ENCODE data around the gene LAMTOR4. TPM values are rescaled to one million over a fixed set of nuclear protein-coding genes. Genes with fewer than 3 reads are reported as not detected.

The LAMTOR4 gene
- 100 to 1,000 TPM; 407 to 579 (median 480) TPM for polyA plus RNA-seq (ENCODE audit: low read depth in 6 of 6)

DNA sequence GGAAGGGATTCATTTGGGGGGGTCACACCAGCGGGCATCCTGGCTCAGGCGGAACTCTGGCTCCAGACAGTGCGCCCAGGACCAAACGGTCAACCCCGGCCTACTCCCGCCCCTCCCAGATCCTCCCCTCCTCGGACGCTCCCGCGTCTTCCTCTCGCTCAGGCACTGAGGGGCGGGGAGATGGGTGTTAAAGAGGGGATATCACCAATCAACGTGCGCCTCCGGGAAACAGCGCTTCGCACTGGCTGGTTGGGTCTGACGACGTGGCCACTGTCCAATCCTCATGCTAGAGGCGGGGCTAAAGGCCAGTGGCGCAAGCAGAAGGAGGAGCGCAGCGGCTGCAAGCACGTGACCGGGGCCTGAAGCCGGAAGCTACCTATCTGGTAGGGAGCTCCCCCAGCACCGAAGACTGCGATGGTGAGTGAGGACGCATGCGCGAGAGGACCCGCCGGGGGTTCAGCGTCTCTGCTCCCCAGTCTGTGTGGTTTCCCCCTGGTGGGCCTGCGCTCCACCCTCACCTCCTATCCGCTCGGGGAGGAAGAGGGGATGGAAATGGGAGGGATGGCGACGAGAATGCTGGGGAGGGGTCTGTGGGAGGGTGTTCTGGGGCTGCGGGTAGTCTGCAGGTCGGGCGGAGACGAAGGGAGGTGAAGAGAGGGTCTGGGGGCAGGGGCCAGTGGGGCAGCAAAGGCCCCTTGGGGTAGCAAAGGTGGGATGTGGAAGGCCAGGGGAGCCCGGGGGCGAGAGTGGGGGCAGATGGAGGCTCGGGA is at the start of gene LAMTOR4:
TSS of gene LAMTOR4 (plus strand) at position 360 of the 770 bp plus-strand sequence. CDS start at position 415, 55 bp downstream.
- peaks cover 5 to 8% of the 10 kb centered on the region in 2 donors for H3K36me3 Mint-ChIP-seq

DNA sequence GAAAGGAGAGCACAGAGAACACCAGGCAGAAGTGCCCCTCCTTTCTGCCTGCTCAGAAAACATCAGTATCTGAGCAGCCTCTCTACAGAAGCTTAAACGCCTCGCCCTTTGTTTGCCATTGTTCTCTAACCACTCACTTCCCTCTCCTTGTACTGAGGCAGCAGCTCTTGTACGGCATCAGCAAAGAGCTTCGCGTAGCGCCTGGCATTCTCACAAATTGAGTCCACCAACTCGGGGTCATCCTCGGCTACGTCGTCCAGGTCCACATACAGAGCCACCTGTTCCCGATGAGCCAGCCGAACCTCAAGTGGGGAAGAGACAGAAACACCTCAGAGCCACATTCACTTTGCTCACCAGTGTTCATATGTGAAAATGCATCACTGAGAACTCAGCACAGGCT is 49.3 kb upstream of the LAMTOR4 start:
- H3K4me3 Mint-ChIP-seq: peak overlapping the region; percentile 91 to 98 (median 96)
- DNase-seq (no peak), ATAC-seq (ENCODE audit: low read depth in 2 of 2) (no peak)
- peak overlapping the region; percentile 72 to 99 (median 98) for H3K27ac Mint-ChIP-seq
- no peaks in the 10 kb centered on the region for H3K9me3 Mint-ChIP-seq
- no peaks in the 10 kb centered on the region for H3K27me3 Mint-ChIP-seq
- H3K4me1 Mint-ChIP-seq: peaks cover 44 to 66% (median 49%) of the 10 kb centered on the region in 3 donors
- H3K36me3 Mint-ChIP-seq: peaks cover 16 to 33% of the 10 kb centered on the region in 2 donors

More for the DNA sequence above, at the start of gene LAMTOR4:
- Mint-ChIP-seq H3K27me3 (no peaks in the 10 kb centered on the region), H3K4me3 (peak within 1 kb of the TSS; percentile 87 to 100 (median 97)), H3K4me1 (peaks cover 28 to 51% (median 43%) of the 10 kb centered on the region in 3 donors), H3K9me3 (no peaks in the 10 kb centered on the region), H3K27ac (peak within 1 kb of the TSS; percentile 94 to 98 (median 96))
- ATAC-seq (ENCODE audit: low read depth in 2 of 2) (peak; percentile 92), DNase-seq (peak; percentile 97)

- Mint-ChIP-seq H3K27ac (peak overlapping the region; percentile 97 to 99 (median 98)), H3K9me3 (no peaks in the 10 kb centered on the region), H3K36me3 (peaks cover 16 to 33% of the 10 kb centered on the region in 2 donors), H3K4me1 (peaks cover 42 to 66% (median 44%) of the 10 kb centered on the region in 3 donors), H3K27me3 (no peaks in the 10 kb centered on the region), H3K4me3 (peak overlapping the region; percentile 91 to 98 (median 96))
- DNase-seq (peak; percentile 92), ATAC-seq (ENCODE audit: low read depth in 2 of 2) (peak; percentile 74 to 77)
Measured at GRCh38 chr7:100100420-100101015, 48.2 kb upstream of the LAMTOR4 start.

DNA sequence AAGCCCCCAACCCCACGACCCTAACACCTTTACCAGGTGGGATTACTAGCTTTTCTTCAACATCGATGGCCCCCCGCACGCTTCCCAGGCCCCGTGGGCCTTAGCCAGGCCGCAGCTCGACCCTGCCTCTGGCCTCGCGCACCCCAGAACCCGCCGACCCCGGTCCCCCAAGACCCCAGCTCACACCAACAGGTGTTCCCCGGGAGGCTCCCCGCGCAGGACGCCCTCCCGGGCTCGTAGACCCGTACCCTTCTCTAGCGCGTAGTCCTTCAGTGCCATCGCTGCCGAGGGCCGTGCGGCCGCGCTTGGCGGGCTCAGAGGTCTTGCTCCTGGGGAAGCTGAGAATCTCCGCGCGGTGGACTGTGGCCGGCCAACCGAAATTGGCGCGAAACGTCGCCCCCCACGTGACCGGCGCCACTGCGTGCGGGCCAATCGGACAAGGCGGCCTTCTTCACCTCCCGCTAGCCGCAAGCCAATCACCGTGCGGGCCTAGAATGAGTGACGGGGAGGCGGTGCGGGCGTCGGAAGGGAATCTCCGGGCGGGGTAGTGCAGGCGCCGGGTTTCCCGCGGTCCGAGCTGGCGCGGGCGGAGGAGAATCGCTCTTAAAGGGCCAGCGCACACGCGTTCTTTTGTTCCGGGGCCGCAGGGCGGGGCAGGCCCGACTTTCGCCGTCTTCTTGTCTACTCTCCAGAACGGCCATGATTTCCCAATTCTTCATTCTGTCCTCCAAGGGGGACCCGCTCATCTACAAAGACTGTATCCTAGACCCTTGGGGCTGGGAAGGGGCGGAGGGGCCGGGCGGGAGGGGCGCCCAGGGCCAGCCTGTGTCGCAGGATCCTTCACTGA is 47.5 kb upstream of the LAMTOR4 start, which contains the start of the genes AP4M1 and MCM7:
TSS of gene AP4M1 (plus strand) at position 628 of the 847 bp plus-strand sequence. CDS start at position 700, 72 bp downstream.
TSS of gene MCM7 (minus strand) at position 382 of the 847 bp plus-strand sequence. CDS start at position 279, 103 bp downstream.
- no peaks in the 10 kb centered on the region for H3K9me3 Mint-ChIP-seq
- ATAC-seq (ENCODE audit: low read depth in 2 of 2) (peak; percentile 85 to 86), DNase-seq (peak; percentile 97)
- peak within 1 kb of the TSS; percentile 91 to 98 (median 96) for H3K4me3 Mint-ChIP-seq
- H3K27ac Mint-ChIP-seq: peak within 1 kb of the TSS; percentile 97 to 99 (median 98)
- no peaks in the 10 kb centered on the region for H3K27me3 Mint-ChIP-seq
- H3K4me1 Mint-ChIP-seq: peaks cover 40 to 59% (median 40%) of the 10 kb centered on the region in 3 donors
- peaks cover 16 to 27% of the 10 kb centered on the region in 2 donors for H3K36me3 Mint-ChIP-seq

GRCh38 chr7:100102950-100103840 is 45.5 kb upstream of the LAMTOR4 start:
- H3K4me3 Mint-ChIP-seq: peak overlapping the region; percentile 85 to 98 (median 96)
- no peaks in the 10 kb centered on the region for H3K27me3 Mint-ChIP-seq
- H3K36me3 Mint-ChIP-seq: peaks cover 6 to 16% of the 10 kb centered on the region in 2 donors
- no peak for DNase-seq
- no peak for ATAC-seq (ENCODE audit: low read depth in 2 of 2)
- H3K27ac Mint-ChIP-seq: peak overlapping the region in 4 of 6 donors; percentile 16 to 98 (median 82)
- no peaks in the 10 kb centered on the region for H3K9me3 Mint-ChIP-seq
- H3K4me1 Mint-ChIP-seq: peaks cover 29 to 46% (median 34%) of the 10 kb centered on the region in 3 donors

DNA sequence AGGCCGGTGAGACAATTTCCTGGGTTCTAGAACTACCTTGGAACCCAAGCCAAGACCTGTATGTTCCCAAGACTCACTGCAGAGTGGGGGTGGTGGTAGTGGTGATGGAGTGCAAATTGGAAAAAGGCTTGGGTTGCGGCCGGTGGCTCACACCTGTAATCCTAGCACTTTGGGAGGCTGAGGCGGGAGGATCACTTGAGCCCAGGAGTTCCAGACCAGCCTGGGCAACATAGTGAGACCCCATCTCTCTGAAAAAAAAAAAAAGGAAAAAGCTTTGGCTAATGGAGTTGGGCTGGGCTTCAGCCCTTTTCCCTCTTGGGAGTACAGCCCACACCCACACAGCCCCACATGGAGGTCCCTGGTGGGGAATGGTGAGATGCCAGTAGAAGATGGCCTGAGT is 43.2 kb upstream of the LAMTOR4 start:
- ATAC-seq (ENCODE audit: low read depth in 2 of 2) (no peak), DNase-seq (no peak)
- H3K9me3 Mint-ChIP-seq: no peaks in the 10 kb centered on the region
- H3K4me1 Mint-ChIP-seq: peaks cover 9 to 23% (median 14%) of the 10 kb centered on the region in 3 donors
- H3K4me3 Mint-ChIP-seq: no peak overlapping the region
- H3K27ac Mint-ChIP-seq: peak overlapping the region in 2 of 6 donors; percentile 54 to 87
- H3K36me3 Mint-ChIP-seq: no peaks in the 10 kb centered on the region
- no peaks in the 10 kb centered on the region for H3K27me3 Mint-ChIP-seq

GRCh38 chr7:100106633-100107032 is 42.1 kb upstream of the LAMTOR4 start:
- ATAC-seq (ENCODE audit: low read depth in 2 of 2): no peak
- H3K27ac Mint-ChIP-seq: peak overlapping the region in 1 of 6 donors; percentile 47
- no peaks in the 10 kb centered on the region for H3K36me3 Mint-ChIP-seq
- H3K9me3 Mint-ChIP-seq: no peaks in the 10 kb centered on the region
- DNase-seq: no peak
- H3K4me3 Mint-ChIP-seq: no peak overlapping the region
- H3K27me3 Mint-ChIP-seq: no peaks in the 10 kb centered on the region
- H3K4me1 Mint-ChIP-seq: peaks cover 5 to 16% (median 9%) of the 10 kb centered on the region in 3 donors

GRCh38 chr7:100107125-100107737 is 41.5 kb upstream of the LAMTOR4 start:
- peaks cover 5 to 16% (median 6%) of the 10 kb centered on the region in 3 donors for H3K4me1 Mint-ChIP-seq
- H3K4me3 Mint-ChIP-seq: peak overlapping the region in 1 of 8 donors; percentile 22
- H3K27me3 Mint-ChIP-seq: no peaks in the 10 kb centered on the region
- H3K27ac Mint-ChIP-seq: no peak overlapping the region
- ATAC-seq (ENCODE audit: low read depth in 2 of 2) (no peak), DNase-seq (no peak)
- no peaks in the 10 kb centered on the region for H3K9me3 Mint-ChIP-seq
- H3K36me3 Mint-ChIP-seq: no peaks in the 10 kb centered on the region

DNA sequence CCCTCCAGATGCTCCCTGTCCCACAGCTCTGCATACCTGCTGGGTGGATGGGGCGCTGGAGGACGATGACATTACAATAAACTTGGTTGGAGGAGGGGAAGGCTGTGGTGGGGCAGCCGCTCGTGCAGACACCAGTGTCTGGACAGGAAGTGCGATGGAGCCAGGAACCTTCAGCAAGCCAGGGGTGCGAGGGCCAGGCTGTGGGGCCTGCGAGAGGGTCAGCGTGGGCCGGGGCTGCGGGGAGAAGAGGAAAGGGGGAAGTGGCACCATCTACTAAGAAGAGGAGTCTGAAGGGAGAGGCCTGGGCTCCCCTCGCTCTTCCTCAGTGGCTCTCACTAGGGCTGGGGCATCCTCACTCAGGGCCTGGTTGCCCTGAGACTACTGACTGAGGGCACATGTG is 40.8 kb upstream of the LAMTOR4 start:
- H3K36me3 Mint-ChIP-seq: no peaks in the 10 kb centered on the region
- H3K4me1 Mint-ChIP-seq: peaks cover 0 to 10% (median 0%) of the 10 kb centered on the region in 3 donors
- ATAC-seq (ENCODE audit: low read depth in 2 of 2) (no peak), DNase-seq (no peak)
- H3K4me3 Mint-ChIP-seq: peak overlapping the region in 1 of 8 donors; percentile 16
- H3K27me3 Mint-ChIP-seq: no peaks in the 10 kb centered on the region
- H3K9me3 Mint-ChIP-seq: no peaks in the 10 kb centered on the region
- H3K27ac Mint-ChIP-seq: no peak overlapping the region

GRCh38 chr7:100109521-100110163 is 39.1 kb upstream of the LAMTOR4 start:
- Mint-ChIP-seq H3K27ac (no peak overlapping the region), H3K27me3 (no peaks in the 10 kb centered on the region), H3K36me3 (no peaks in the 10 kb centered on the region), H3K9me3 (no peaks in the 10 kb centered on the region), H3K4me3 (no peak overlapping the region), H3K4me1 (no peaks in the 10 kb centered on the region)
- ATAC-seq (ENCODE audit: low read depth in 2 of 2): no peak
- no peak for DNase-seq

- peaks cover 0 to 6% (median 4%) of the 10 kb centered on the region in 3 donors for H3K4me1 Mint-ChIP-seq
- no peak overlapping the region for H3K27ac Mint-ChIP-seq
- DNase-seq (no peak), ATAC-seq (ENCODE audit: low read depth in 2 of 2) (no peak)
- no peaks in the 10 kb centered on the region for H3K36me3 Mint-ChIP-seq
- no peaks in the 10 kb centered on the region for H3K27me3 Mint-ChIP-seq
- no peaks in the 10 kb centered on the region for H3K9me3 Mint-ChIP-seq
- no peak overlapping the region for H3K4me3 Mint-ChIP-seq
Measured at GRCh38 chr7:100111156-100111555, 37.6 kb upstream of the LAMTOR4 start.

Measured in naive B cell (primary cell).